Measurements from ENCODE around the gene TPO.

GRCh38 chr2:1544478-1545069 is 131.3 kb downstream of the TPO start:
- no peak for TF ChIP-seq POLR2A (IDR thresholded peaks at IDR 0.05)
- TF ChIP-seq, protein P1, sequence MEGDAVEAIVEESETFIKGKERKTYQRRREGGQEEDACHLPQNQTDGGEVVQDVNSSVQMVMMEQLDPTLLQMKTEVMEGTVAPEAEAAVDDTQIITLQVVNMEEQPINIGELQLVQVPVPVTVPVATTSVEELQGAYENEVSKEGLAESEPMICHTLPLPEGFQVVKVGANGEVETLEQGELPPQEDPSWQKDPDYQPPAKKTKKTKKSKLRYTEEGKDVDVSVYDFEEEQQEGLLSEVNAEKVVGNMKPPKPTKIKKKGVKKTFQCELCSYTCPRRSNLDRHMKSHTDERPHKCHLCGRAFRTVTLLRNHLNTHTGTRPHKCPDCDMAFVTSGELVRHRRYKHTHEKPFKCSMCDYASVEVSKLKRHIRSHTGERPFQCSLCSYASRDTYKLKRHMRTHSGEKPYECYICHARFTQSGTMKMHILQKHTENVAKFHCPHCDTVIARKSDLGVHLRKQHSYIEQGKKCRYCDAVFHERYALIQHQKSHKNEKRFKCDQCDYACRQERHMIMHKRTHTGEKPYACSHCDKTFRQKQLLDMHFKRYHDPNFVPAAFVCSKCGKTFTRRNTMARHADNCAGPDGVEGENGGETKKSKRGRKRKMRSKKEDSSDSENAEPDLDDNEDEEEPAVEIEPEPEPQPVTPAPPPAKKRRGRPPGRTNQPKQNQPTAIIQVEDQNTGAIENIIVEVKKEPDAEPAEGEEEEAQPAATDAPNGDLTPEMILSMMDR (IDR thresholded peaks at IDR 0.05) = no peak
- no peak for TF ChIP-seq EP300 (IDR thresholded peaks at IDR 0.05)
